GM12878 (cell line): ENCODE results near the gene RNF41. TPM values are rescaled to one million over a fixed set of nuclear protein-coding genes. Genes with fewer than 3 reads are reported as not detected.
A peak's percentile ranks its signal among the peaks of the same experiment; 100 is the strongest.
"Not testable (repeated sequence)": the region's sequence is repeated elsewhere in the genome, so short reads cannot be mapped to it uniquely, and the experiment has no call there.

ENCODE experiments used
- ATAC-seq: fragments of 200-7000 bp; cut with Tn5 transposase; 3 replicates; pipeline ENCODE4 v1.9.1; 2020; ENCODE audit warnings: mild to moderate bottlenecking, moderate library complexity
- BruUV-seq: library from RNA; stranded (reverse); fragments of 400-500 nt; replicated peaks from 2 replicates; lab custom pipeline; 2021; lab: Mats Ljungman, UMichigan
- CTCF ChIA-PET: fragments of 300-600 bp; sonication (Branson Sonifier 250); formaldehyde crosslinking; extraction: SDS; loops from one replicate; lab custom pipeline; 2021; ENCODE audit warnings: inconsistent platforms; lab: Yijun Ruan, JAX
- POLR2A ChIA-PET: fragments of 350-600 bp; formaldehyde crosslinking; extraction: SDS; loops from one replicate; lab custom pipeline; 2021; ENCODE audit warnings: inconsistent platforms; lab: Charles Lee
- RAD21 ChIA-PET: fragments of 300-600 bp; sonication (Branson Sonifier 250); formaldehyde crosslinking; loops from one replicate; lab custom pipeline; 2023; ENCODE audit warnings: antibody characterized with exemption; ENCODE audit not compliant: unreplicated experiment; lab: Charles Lee
- SMC1A ChIA-PET: fragments of 300-600 bp; sonication (Branson Sonifier 250); formaldehyde crosslinking; loops from one replicate; lab custom pipeline; 2023; ENCODE audit not compliant: unreplicated experiment, uncharacterized antibody; lab: Charles Lee
- DNase-seq: peaks from one replicate; pipeline ENCODE4 v3.0.0-alpha.2; 2011; ENCODE audit warnings: low read depth, low spot score
- FAIRE-seq: peaks from 3 replicates; lab custom pipeline; 2011; peaks lifted over from hg19 to GRCh38; lab: Jason Lieb, UNC
- H2AFZ ChIP-seq: 2 replicates; pipeline ENCODE4 v1.6.0; 2011; ENCODE audit warnings: low read depth, low read length, control low read depth; ENCODE audit not compliant: control insufficient read depth
- H3K27ac ChIP-seq: 2 replicates; pipeline ENCODE4 v1.5.1; 2011; ENCODE audit warnings: control low read depth; ENCODE audit not compliant: control insufficient read depth, insufficient read depth
- H3K27me3 ChIP-seq, 2 experiments: replicated peaks in 1 of 2; 2 replicates each; pipeline versions ENCODE4 v1.6.0 to v1.6.1; 2011; ENCODE audit warnings: low read length in 1 of 2; ENCODE audit not compliant: control insufficient read depth in 2 of 2, insufficient read depth in 2 of 2
- H3K36me3 ChIP-seq, 2 experiments: 2 replicates each; pipeline ENCODE4 v1.5.1; 2011; ENCODE audit warnings: low read length in 1 of 2; ENCODE audit not compliant: control insufficient read depth in 2 of 2, insufficient read depth in 2 of 2
- H3K4me1 ChIP-seq: 2 replicates; pipeline ENCODE4 v1.6.1; 2011; ENCODE audit warnings: mild to moderate bottlenecking, low read length, moderate library complexity, mixed read lengths; ENCODE audit not compliant: control insufficient read depth, insufficient read depth
- H3K4me2 ChIP-seq: 2 replicates; pipeline ENCODE4 v1.6.0; 2011; ENCODE audit warnings: control low read depth; ENCODE audit not compliant: control insufficient read depth, insufficient read depth
- H3K4me3 ChIP-seq: fragments of 200-600 bp; sonication (generic); 2 replicates; pipeline ENCODE4 v1.5.1; 2016
- H3K79me2 ChIP-seq: 2 replicates; pipeline ENCODE4 v1.6.0; 2011; ENCODE audit warnings: low read length; ENCODE audit not compliant: control insufficient read depth, insufficient read depth
- H3K9ac ChIP-seq: 2 replicates; pipeline ENCODE4 v1.8.0; 2011; ENCODE audit warnings: low read length, control low read depth, mixed read lengths; ENCODE audit not compliant: control insufficient read depth, insufficient read depth
- H3K9me3 ChIP-seq: replicated peaks from 3 replicates; pipeline ENCODE4 v1.5.1; 2011; ENCODE audit warnings: mild to moderate bottlenecking, low read length; ENCODE audit not compliant: control insufficient read depth, insufficient read depth
- H4K20me1 ChIP-seq: 2 replicates; pipeline ENCODE4 v1.6.0; 2011; ENCODE audit not compliant: control insufficient read depth, insufficient read depth
- ATF7 ChIP-seq: fragments of 450-650 bp; IDR thresholded peaks from 2 replicates; pipeline ENCODE4 v1.6.1; 2016; ENCODE audit warnings: low read depth, mild to moderate bottlenecking
- BACH1 ChIP-seq: fragments of 450-650 bp; IDR thresholded peaks from 2 replicates; pipeline ENCODE4 v1.6.1; 2017; ENCODE audit warnings: mild to moderate bottlenecking, borderline replicate concordance
- KDM1A ChIP-seq: fragments of 200-600 bp; sonication (generic); IDR thresholded peaks from 2 replicates; pipeline ENCODE4 v1.6.1; 2016; ENCODE audit warnings: borderline replicate concordance
- NBN ChIP-seq: fragments of 450-650 bp; IDR thresholded peaks from 2 replicates; pipeline ENCODE4 v1.6.1; 2016
- SREBF1 ChIP-seq: IDR thresholded peaks from 2 replicates; pipeline ENCODE4 v1.6.1; 2012; ENCODE audit warnings: mild to moderate bottlenecking, low read length
- USF2 ChIP-seq: IDR thresholded peaks from 2 replicates; pipeline ENCODE4 v1.6.1; 2011; ENCODE audit warnings: low read depth, low read length, improper control_type of control experiment, borderline replicate concordance
- ZNF384 ChIP-seq: IDR thresholded peaks from 2 replicates; pipeline ENCODE4 v1.6.1; 2012; ENCODE audit warnings: low read depth, mild to moderate bottlenecking, low read length, improper control_type of control experiment, borderline replicate concordance
- WGBS: methylation state at CpG from one replicate; pipeline ENCODE4 v1.1.6; 2016; ENCODE audit warnings: low lambda C conversion rate; ENCODE audit not compliant: insufficient replicate concordance, insufficient coverage; ENCODE audit errors: missing lambda C conversion rate; 5-methylcytosine and 5-hydroxymethylcytosine counted together
- in situ Hi-C: fragments of 300-500 bp; cut with MboI; formaldehyde crosslinking; loops from 9 replicates; pipeline ENCODE4 v1.14.3; 2018; ENCODE audit warnings: mixed read lengths
- intact Hi-C: fragments of 100-400 bp; cut with micrococcal nuclease; formaldehyde crosslinking; loops from one replicate; pipeline ENCODE4 v1.14.2; 2022; ENCODE audit not compliant: unreplicated experiment
- polyA plus RNA-seq, 11 experiments: library from polyadenylated mRNA; depleted of rRNA in 4 of 11; unstranded in 6 of 11; stranded (reverse) in 5 of 11; fragments of >200 nt; fragmentation: Nextera tagmentation in 4 of 11; fragmentation: Illumina TruSeq in 1 of 11; extraction: Ambion mirVana in 4 of 11; extraction: Trizol in 1 of 11; gene quantifications; 1 replicate in 1 of 11; 2 replicates in 10 of 11; pipeline versions ENCODE4 v1.2.1 to v1.2.3, GENCODE V29; 2011 to 2016; ENCODE audit warnings: inconsistent platforms in 2 of 11, missing spikeins in 2 of 11, low read depth in 1 of 11
- total RNA-seq, 4 experiments: library from RNA; depleted of rRNA in 3 of 4; stranded (reverse); fragments of >200 nt in 3 of 4; fragmentation: Illumina TruSeq in 1 of 4; extraction: Trizol in 1 of 4; gene quantifications; 2 replicates each; pipeline versions ENCODE4 v1.2.1 to v1.2.3, GENCODE V29; 2013 to 2021

Gene RNF41
- total and polyA plus RNA-seq, 10 of the 15 experiments (the other 5 are each of a cell fraction or from before 2014, with no cell fraction given) = 11.1 to 47.8 (median 30.6) TPM

GRCh38 chr12:56157201-56158028, 64.3 kb downstream of the RNF41 start (continued):
- TF ChIP-seq USF2 = no peak
- TF ChIP-seq KDM1A = no peak
- TF ChIP-seq BACH1 = no peak
- TF ChIP-seq SREBF1 = no peak
- TF ChIP-seq ZNF384 = peak; percentile 82

- SMC1A ChIA-PET = interaction anchor here (0.7 kb wide), 1 partner anchor 126 kb away, joined by 3 read pairs; no protein-coding TSS in a partner anchor
- Histone ChIP-seq H3K27ac (peak overlapping the region; percentile 85), H3K4me1 (peaks cover 27% of the 10 kb centered on the region), H3K4me2 (peak overlapping the region; percentile 91), H3K79me2 (peaks cover 52% of the 10 kb centered on the region), H3K9ac (peak overlapping the region; percentile 81; the same call in 1 of the 2 replicates), H3K4me3 (peak overlapping the region; percentile 87), H3K36me3 (peaks cover 14 to 18% of the 10 kb centered on the region in 2 experiments)
- in situ Hi-C loops, BruUV-seq, DNase-seq, H3K27me3 ChIP-seq, H4K20me1 ChIP-seq, H2AFZ ChIP-seq, H3K9me3 ChIP-seq, FAIRE-seq, ATAC-seq: not testable (repeated sequence)
- POLR2A ChIA-PET = interaction anchor here (0.6 to 1.0 kb wide), 6 partner anchors 26 to 447 kb away, joined by 3 to 7 read pairs (median 4); partner anchors contain the start of gene RNF41
- 83% methylated on average over 21 of the region's 21 CpGs for WGBS
- TF ChIP-seq NBN = 0 out of 2 replicates have a peak, but pooled peaks have one; percentile 6
- TF ChIP-seq ATF7 = 0 out of 2 replicates have a peak, but pooled peaks have one; percentile 14
- intact Hi-C loops = loop anchor here (1.0 kb wide), 1 partner anchor 30 kb away; no protein-coding TSS in a partner anchor
- CTCF ChIA-PET = interaction anchor here (0.7 to 3.6 kb wide), 6 partner anchors 28 to 112 kb away, joined by 3 to 11 read pairs (median 4); partner anchors contain the start of genes ESYT1, PA2G4, SMARCC2 and ZC3H10
- RAD21 ChIA-PET = interaction anchor here (0.9 kb wide), 1 partner anchor 29 kb away, joined by 3 read pairs; the partner anchor contains the start of gene ESYT1
Observed at GRCh38 chr12:56156464-56157200, 65.1 kb downstream of the RNF41 start.
